K562 (cell line): ENCODE data around the gene ZNF692. TPM values are rescaled to one million over a fixed set of nuclear protein-coding genes. Genes with fewer than 3 reads are reported as not detected.

Source experiments
- CTBP1 ChIP-seq: fragments of 450-650 bp; IDR thresholded peaks from 2 replicates; pipeline ENCODE4 v1.6.1; 2016; ENCODE audit warnings: borderline replicate concordance
- ETV6 ChIP-seq, 3 experiments: fragments of 150-350 bp in 1 of 3; sonication (generic) in 1 of 3; formaldehyde crosslinking in 1 of 3; IDR thresholded peaks; 2 replicates each; pipeline versions ENCODE4 v1.6.1 to v1.8.0; 2014 to 2022; ENCODE audit warnings: borderline replicate concordance in 2 of 3, low read depth in 2 of 3, antibody characterized with exemption in 1 of 3, low read length in 1 of 3, mild to moderate bottlenecking in 1 of 3, missing genetic modification reagents in 1 of 3
- MEF2A ChIP-seq: IDR thresholded peaks from 2 replicates; pipeline ENCODE4 v1.6.1; 2011; ENCODE audit warnings: low read depth, mild to moderate bottlenecking, low read length, moderate library complexity; ENCODE audit not compliant: control insufficient read depth
- OTX1 ChIP-seq: fragments of 450-650 bp; formaldehyde crosslinking; IDR thresholded peaks from 2 replicates; pipeline ENCODE4 v1.4.0; 2022; ENCODE audit warnings: mild to moderate bottlenecking
- PHB2 ChIP-seq: fragments of 450-650 bp; IDR thresholded peaks from 2 replicates; pipeline ENCODE4 v1.6.1; 2017; ENCODE audit warnings: low read depth
- TBL1XR1 ChIP-seq, 2 experiments: IDR thresholded peaks; 2 replicates each; pipeline ENCODE4 v1.6.1; 2012; ENCODE audit warnings: improper control_type of control experiment in 2 of 2, low read length in 2 of 2, mild to moderate bottlenecking in 1 of 2
- ZBTB1 ChIP-seq: sonication (generic); formaldehyde crosslinking; IDR thresholded peaks from 2 replicates; pipeline ENCODE4 v1.8.1; 2023; ENCODE audit warnings: missing genetic modification reagents, low read depth, mild to moderate bottlenecking, borderline replicate concordance
- ZNF57 ChIP-seq: fragments of 450-650 bp; formaldehyde crosslinking; IDR thresholded peaks from 2 replicates; pipeline ENCODE4 v1.4.0; 2020; ENCODE audit warnings: mild to moderate bottlenecking, moderate library complexity
- polyA plus RNA-seq, 8 experiments: library from polyadenylated mRNA; depleted of rRNA in 4 of 8; stranded (reverse) in 5 of 8; unstranded in 3 of 8; fragments of >200 nt; fragmentation: Nextera tagmentation in 2 of 8; fragmentation: Illumina TruSeq in 1 of 8; extraction: Ambion mirVana in 2 of 8; extraction: Trizol in 1 of 8; gene quantifications; 2 replicates each; pipeline versions ENCODE4 v1.2.1 to v1.2.3, GENCODE V29; 2011 to 2014; ENCODE audit warnings: inconsistent platforms in 1 of 8, missing spikeins in 1 of 8
- total RNA-seq, 7 experiments: library from RNA; depleted of rRNA in 6 of 7; stranded (reverse); fragments of >200 nt in 6 of 7; fragmentation: Illumina TruSeq in 2 of 7; extraction: Trizol in 2 of 7; gene quantifications; 2 replicates each; pipeline versions ENCODE4 v1.2.1 to v1.2.3, GENCODE V29; 2011 to 2021; ENCODE audit warnings: low replicate concordance in 1 of 7
- TF ChIP-seq, protein P1 (sequence below): fragments of 250-450 bp; sonication (Bioruptor Pico); IDR thresholded peaks from 2 replicates; pipeline ENCODE4 v1.4.0; 2020
- TF ChIP-seq, protein P2 (sequence below): fragments of 250-450 bp; sonication (Bioruptor Pico); IDR thresholded peaks from 2 replicates; pipeline ENCODE4 v1.4.0; 2020; ENCODE audit warnings: mild to moderate bottlenecking, moderate library complexity, borderline replicate concordance
- TF ChIP-seq, protein P3 (sequence below): IDR thresholded peaks from 3 replicates; pipeline ENCODE4 v1.6.1; 2011; ENCODE audit warnings: borderline replicate concordance, mild to moderate bottlenecking; ENCODE audit not compliant: insufficient read length, insufficient read depth
- TF ChIP-seq, protein P4 (sequence below): fragments of 250-450 bp; sonication (Bioruptor Pico); IDR thresholded peaks from 2 replicates; pipeline ENCODE4 v1.8.0; 2022; ENCODE audit warnings: inconsistent platforms
- TF ChIP-seq, protein P5 (sequence below), 2 experiments: IDR thresholded peaks; 2 replicates each; pipeline ENCODE4 v1.6.1; 2012; ENCODE audit warnings: improper control_type of control experiment in 2 of 2, low read depth in 2 of 2, low read length in 2 of 2, borderline replicate concordance in 1 of 2

The ZNF692 gene
- total and polyA plus RNA-seq, 9 of the 15 experiments (the other 6 are each of a cell fraction or from before 2014, with no cell fraction given), result 8.4 to 143 (median 55.9) TPM

GRCh38 chr1:248858891-248859889 lies at the start of gene ZNF692 (continued):
- TF ChIP-seq, protein P1, sequence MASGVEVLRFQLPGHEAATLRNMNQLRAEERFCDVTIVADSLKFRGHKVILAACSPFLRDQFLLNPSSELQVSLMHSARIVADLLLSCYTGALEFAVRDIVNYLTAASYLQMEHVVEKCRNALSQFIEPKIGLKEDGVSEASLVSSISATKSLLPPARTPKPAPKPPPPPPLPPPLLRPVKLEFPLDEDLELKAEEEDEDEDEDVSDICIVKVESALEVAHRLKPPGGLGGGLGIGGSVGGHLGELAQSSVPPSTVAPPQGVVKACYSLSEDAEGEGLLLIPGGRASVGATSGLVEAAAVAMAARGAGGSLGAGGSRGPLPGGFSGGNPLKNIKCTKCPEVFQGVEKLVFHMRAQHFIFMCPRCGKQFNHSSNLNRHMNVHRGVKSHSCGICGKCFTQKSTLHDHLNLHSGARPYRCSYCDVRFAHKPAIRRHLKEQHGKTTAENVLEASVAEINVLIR (CRISPR knock-in tag), result no peak; the same call in 1 of the 2 replicates
- TF ChIP-seq, protein P2, sequence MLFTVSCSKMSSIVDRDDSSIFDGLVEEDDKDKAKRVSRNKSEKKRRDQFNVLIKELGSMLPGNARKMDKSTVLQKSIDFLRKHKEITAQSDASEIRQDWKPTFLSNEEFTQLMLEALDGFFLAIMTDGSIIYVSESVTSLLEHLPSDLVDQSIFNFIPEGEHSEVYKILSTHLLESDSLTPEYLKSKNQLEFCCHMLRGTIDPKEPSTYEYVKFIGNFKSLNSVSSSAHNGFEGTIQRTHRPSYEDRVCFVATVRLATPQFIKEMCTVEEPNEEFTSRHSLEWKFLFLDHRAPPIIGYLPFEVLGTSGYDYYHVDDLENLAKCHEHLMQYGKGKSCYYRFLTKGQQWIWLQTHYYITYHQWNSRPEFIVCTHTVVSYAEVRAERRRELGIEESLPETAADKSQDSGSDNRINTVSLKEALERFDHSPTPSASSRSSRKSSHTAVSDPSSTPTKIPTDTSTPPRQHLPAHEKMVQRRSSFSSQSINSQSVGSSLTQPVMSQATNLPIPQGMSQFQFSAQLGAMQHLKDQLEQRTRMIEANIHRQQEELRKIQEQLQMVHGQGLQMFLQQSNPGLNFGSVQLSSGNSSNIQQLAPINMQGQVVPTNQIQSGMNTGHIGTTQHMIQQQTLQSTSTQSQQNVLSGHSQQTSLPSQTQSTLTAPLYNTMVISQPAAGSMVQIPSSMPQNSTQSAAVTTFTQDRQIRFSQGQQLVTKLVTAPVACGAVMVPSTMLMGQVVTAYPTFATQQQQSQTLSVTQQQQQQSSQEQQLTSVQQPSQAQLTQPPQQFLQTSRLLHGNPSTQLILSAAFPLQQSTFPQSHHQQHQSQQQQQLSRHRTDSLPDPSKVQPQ (CRISPR knock-in tag), result no peak
- TF ChIP-seq ZBTB1 (peak; percentile 99), MEF2A (no peak), OTX1 (CRISPR knock-in tag) (no peak), TBL1XR1 (IDR thresholded peaks at IDR 0.05; ENCODE audit: low read length in 2 of 2) (no peak; a peak in 1 of 4 replicates), ETV6 (IDR thresholded peaks at IDR 0.05; ENCODE audit: borderline replicate concordance in 1 of 2, low read depth in 2 of 2, low read length in 1 of 2) (no peak), ETV6 (CRISPR knock-in tag; IDR thresholded peaks at IDR 0.05; ENCODE audit: borderline replicate concordance) (no peak), ZNF57 (no peak), PHB2 (no peak), CTBP1 (peak; percentile 57; the same call in 1 of the 2 replicates)
- TF ChIP-seq, protein P3, sequence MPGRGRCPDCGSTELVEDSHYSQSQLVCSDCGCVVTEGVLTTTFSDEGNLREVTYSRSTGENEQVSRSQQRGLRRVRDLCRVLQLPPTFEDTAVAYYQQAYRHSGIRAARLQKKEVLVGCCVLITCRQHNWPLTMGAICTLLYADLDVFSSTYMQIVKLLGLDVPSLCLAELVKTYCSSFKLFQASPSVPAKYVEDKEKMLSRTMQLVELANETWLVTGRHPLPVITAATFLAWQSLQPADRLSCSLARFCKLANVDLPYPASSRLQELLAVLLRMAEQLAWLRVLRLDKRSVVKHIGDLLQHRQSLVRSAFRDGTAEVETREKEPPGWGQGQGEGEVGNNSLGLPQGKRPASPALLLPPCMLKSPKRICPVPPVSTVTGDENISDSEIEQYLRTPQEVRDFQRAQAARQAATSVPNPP, result no peak
- TF ChIP-seq, protein P4, sequence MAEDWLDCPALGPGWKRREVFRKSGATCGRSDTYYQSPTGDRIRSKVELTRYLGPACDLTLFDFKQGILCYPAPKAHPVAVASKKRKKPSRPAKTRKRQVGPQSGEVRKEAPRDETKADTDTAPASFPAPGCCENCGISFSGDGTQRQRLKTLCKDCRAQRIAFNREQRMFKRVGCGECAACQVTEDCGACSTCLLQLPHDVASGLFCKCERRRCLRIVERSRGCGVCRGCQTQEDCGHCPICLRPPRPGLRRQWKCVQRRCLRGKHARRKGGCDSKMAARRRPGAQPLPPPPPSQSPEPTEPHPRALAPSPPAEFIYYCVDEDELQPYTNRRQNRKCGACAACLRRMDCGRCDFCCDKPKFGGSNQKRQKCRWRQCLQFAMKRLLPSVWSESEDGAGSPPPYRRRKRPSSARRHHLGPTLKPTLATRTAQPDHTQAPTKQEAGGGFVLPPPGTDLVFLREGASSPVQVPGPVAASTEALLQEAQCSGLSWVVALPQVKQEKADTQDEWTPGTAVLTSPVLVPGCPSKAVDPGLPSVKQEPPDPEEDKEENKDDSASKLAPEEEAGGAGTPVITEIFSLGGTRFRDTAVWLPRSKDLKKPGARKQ, result no peak
- TF ChIP-seq, protein P5, sequence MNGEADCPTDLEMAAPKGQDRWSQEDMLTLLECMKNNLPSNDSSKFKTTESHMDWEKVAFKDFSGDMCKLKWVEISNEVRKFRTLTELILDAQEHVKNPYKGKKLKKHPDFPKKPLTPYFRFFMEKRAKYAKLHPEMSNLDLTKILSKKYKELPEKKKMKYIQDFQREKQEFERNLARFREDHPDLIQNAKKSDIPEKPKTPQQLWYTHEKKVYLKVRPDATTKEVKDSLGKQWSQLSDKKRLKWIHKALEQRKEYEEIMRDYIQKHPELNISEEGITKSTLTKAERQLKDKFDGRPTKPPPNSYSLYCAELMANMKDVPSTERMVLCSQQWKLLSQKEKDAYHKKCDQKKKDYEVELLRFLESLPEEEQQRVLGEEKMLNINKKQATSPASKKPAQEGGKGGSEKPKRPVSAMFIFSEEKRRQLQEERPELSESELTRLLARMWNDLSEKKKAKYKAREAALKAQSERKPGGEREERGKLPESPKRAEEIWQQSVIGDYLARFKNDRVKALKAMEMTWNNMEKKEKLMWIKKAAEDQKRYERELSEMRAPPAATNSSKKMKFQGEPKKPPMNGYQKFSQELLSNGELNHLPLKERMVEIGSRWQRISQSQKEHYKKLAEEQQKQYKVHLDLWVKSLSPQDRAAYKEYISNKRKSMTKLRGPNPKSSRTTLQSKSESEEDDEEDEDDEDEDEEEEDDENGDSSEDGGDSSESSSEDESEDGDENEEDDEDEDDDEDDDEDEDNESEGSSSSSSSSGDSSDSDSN (IDR thresholded peaks at IDR 0.05; ENCODE audit: borderline replicate concordance in 1 of 2, low read depth in 2 of 2, low read length in 2 of 2), result no peak
